ENCODE measurements around the gene VWA5A.

DNA sequence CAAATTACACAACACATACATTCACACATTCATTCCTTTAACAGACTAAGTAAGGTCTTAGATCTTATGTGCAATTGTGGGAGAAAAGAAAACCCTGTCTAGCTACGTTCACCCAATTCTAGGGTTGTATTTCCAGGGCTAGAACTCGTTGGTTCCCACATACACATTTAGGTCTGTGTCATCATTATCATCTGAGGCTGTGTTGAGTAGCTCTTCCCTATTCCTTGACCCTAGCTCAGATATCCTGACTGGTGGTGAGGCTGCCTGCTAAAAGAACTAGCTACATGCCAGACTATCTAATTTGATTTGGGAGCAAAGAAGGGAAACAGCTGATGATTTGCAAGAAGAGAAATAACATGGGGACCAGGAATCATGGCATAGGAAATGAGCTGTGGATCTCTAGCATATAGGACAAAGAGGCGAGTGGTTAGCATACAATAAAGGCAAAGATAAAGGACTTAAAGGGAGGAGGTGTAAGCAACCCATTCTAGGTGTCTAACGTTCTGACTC, 46.6 kb upstream of the VWA5A start:
- TF ChIP-seq, protein P1, sequence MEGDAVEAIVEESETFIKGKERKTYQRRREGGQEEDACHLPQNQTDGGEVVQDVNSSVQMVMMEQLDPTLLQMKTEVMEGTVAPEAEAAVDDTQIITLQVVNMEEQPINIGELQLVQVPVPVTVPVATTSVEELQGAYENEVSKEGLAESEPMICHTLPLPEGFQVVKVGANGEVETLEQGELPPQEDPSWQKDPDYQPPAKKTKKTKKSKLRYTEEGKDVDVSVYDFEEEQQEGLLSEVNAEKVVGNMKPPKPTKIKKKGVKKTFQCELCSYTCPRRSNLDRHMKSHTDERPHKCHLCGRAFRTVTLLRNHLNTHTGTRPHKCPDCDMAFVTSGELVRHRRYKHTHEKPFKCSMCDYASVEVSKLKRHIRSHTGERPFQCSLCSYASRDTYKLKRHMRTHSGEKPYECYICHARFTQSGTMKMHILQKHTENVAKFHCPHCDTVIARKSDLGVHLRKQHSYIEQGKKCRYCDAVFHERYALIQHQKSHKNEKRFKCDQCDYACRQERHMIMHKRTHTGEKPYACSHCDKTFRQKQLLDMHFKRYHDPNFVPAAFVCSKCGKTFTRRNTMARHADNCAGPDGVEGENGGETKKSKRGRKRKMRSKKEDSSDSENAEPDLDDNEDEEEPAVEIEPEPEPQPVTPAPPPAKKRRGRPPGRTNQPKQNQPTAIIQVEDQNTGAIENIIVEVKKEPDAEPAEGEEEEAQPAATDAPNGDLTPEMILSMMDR (IDR thresholded peaks at IDR 0.05) = no peak
- TF ChIP-seq POLR2A (IDR thresholded peaks at IDR 0.05) = no peak
